Sigmoid colon (tissue), 7 donors: ENCODE data around the gene SBNO2. TPM values are rescaled to one million over a fixed set of nuclear protein-coding genes. Genes with fewer than 3 reads are reported as not detected.
"Not testable (repeated sequence)": the region's sequence is repeated elsewhere in the genome, so short reads cannot be mapped to it uniquely, and the experiment has no call there.

ENCODE experiments used
- DNase-seq: peaks from one replicate; pipeline ENCODE4 v3.0.0-alpha.2; 2019
- H3K27ac ChIP-seq, 4 donors: fragments of 200-600 bp; sonication (generic); one replicate each; pipeline ENCODE4 v1.5.1; 2016 to 2019; ENCODE audit warnings: mild to moderate bottlenecking in 1 of 4
- H3K27me3 ChIP-seq, 3 donors: fragments of 200-600 bp; sonication (generic); one replicate each; pipeline ENCODE4 v1.5.1; 2019; ENCODE audit warnings: mild to moderate bottlenecking in 1 of 3
- H3K36me3 ChIP-seq, 4 donors: fragments of 200-600 bp; sonication (generic); one replicate each; pipeline ENCODE4 v1.5.1; 2016 to 2019
- H3K4me1 ChIP-seq, 4 donors: fragments of 200-600 bp; sonication (generic); one replicate each; pipeline ENCODE4 v1.5.1; 2017 to 2019
- H3K4me3 ChIP-seq, 4 donors: fragments of 200-600 bp; sonication (generic); one replicate each; pipeline ENCODE4 v1.5.1; 2017 to 2019; ENCODE audit warnings: mild to moderate bottlenecking in 2 of 4, moderate library complexity in 1 of 4
- H3K9me3 ChIP-seq, 4 donors: fragments of 200-600 bp in 3 of 4; sonication (generic) in 3 of 4; one replicate each; pipeline versions ENCODE4 v1.5.1 to v1.6.1; 2013 to 2019
- CTCF ChIP-seq, 4 experiments: fragments of 450-650 bp in 3 of 4; fragments of 200-600 bp in 1 of 4; IDR thresholded peaks; one replicate each; pipeline ENCODE4 v1.5.1; 2016 to 2019; ENCODE audit warnings: antibody characterized with exemption in 4 of 4, mild to moderate bottlenecking in 3 of 4, moderate library complexity in 2 of 4
- EP300 ChIP-seq, 4 donors: sonication (generic); formaldehyde crosslinking; IDR thresholded peaks; one replicate each; pipeline ENCODE4 v1.6.1; 2017; ENCODE audit warnings: antibody characterized with exemption in 4 of 4
- POLR2A ChIP-seq, 2 donors: fragments of 450-650 bp; IDR thresholded peaks; one replicate each; pipeline ENCODE4 v1.6.1; 2016; ENCODE audit warnings: antibody characterized with exemption in 2 of 2, mild to moderate bottlenecking in 2 of 2, moderate library complexity in 2 of 2
- POLR2AphosphoS5 ChIP-seq, 4 donors: sonication (generic); formaldehyde crosslinking; IDR thresholded peaks; one replicate each; pipeline ENCODE4 v1.6.1; 2017; ENCODE audit warnings: antibody characterized with exemption in 4 of 4
- WGBS, 2 donors: extraction: QIAGEN DNeasy Blood & Tissue Kit; methylation state at CpG; one replicate each; pipeline ENCODE4 v1.1.7; 2013; 5-methylcytosine and 5-hydroxymethylcytosine counted together
- intact Hi-C: fragments of 100-400 bp; cut with DNase I; formaldehyde crosslinking; loops from one replicate; pipeline ENCODE4 v1.15.1; 2023
- polyA plus RNA-seq, 3 donors: library from polyadenylated mRNA; stranded (reverse); fragments of 200-250 nt; gene quantifications; one replicate each; pipeline ENCODE4 v1.2.3, GENCODE V29; 2013
- total RNA-seq, 4 donors: library from RNA; depleted of rRNA; stranded (reverse); fragments of >200 nt; gene quantifications; one replicate each; pipeline ENCODE4 v1.1.0, GENCODE V29; 2016
- donor health status: healthy with polysubstance abuse.
- donor health status: Bipolar disorder and iron deficiency.
- donor health status: healthy.

The SBNO2 gene
- total and polyA plus RNA-seq, 7 donors: 6.8 to 91.9 (median 14.8) TPM

DNA sequence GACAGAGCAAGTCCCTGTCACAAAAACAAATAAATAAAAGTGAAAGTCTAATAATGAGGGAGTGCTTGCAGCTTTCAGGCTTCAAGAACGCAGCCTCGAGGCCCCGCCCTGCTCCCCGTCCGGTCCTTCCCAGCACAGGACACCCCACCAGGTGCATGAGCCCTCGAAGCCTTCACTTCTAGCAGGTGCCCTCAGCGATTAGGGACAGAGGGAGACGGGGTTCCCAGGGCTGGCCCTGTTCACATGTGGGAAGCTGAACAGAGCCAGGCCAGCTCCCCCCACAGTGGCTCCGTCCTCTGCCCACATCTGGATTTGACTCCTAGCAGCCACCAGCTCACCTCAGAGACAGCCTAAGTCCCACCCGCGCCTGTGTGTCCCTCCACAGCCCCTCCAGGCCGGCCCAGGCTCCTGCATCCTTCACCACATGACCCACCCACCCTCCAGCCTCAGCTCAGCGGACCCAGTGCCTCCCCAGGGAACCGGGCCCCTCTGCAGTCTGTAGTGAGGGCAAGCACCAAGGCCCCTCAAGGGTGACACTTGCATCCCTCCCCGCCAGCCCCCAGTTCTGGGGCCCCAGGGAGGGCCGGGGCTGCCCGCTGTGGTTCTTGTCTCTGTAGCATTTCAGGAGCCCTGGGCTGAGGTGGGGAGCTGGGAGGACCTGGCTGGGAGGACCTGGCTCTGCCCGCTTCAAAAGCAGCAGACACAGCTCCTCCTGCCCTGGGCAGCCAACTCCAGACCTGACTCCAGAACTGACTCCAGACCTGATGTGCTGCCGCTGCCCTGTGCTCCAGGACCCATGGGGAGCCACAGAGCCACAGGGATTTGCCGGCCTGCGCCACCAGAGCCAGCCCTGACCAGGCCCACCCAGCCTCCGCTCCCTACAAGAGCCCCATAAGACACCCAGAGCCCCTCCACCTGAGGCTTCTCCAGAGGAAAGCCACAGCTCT is 43.0 kb downstream of the SBNO2 start:
- Histone ChIP-seq H3K27me3 (no peaks in the 10 kb centered on the region), H3K9me3 (no peaks in the 10 kb centered on the region), H3K27ac (peak overlapping the region; percentile 83 to 94 (median 90)), H3K36me3 (peaks cover 3 to 25% (median 14%) of the 10 kb centered on the region in 4 donors), H3K4me1 (peaks cover 0 to 70% (median 52%) of the 10 kb centered on the region in 4 donors), H3K4me3 (peak overlapping the region; percentile 53 to 68 (median 60))
- TF ChIP-seq POLR2AphosphoS5 (IDR thresholded peaks at IDR 0.05) (no peak), POLR2A (IDR thresholded peaks at IDR 0.05) (no peak)
- WGBS, 2 donors: 40 to 55% methylated on average over 22 of the region's 22 CpGs
- no peak for DNase-seq
- intact Hi-C loops: loop anchor here (5.0 kb wide), 2 partner anchors 41 to 61 kb away; partner anchors contain the start of gene SBNO2

- H3K27me3 ChIP-seq: no peaks in the 10 kb centered on the region
- H3K4me3 ChIP-seq: peak overlapping the region in 1 of 4 donors; percentile 66
- H3K9me3 ChIP-seq: no peaks in the 10 kb centered on the region
- peaks cover 0 to 59% (median 44%) of the 10 kb centered on the region in 4 donors for H3K4me1 ChIP-seq
- intact Hi-C loops: no loop called here
- no peak for DNase-seq
- peaks cover 3 to 35% (median 19%) of the 10 kb centered on the region in 4 donors for H3K36me3 ChIP-seq
- H3K27ac ChIP-seq: no peak overlapping the region
- WGBS, 2 donors: 94 to 95% methylated on average over 18 of the region's 18 CpGs
- no peak for TF ChIP-seq CTCF (IDR thresholded peaks at IDR 0.05)
- TF ChIP-seq POLR2A (IDR thresholded peaks at IDR 0.05): no peak
- TF ChIP-seq POLR2AphosphoS5 (IDR thresholded peaks at IDR 0.05): no peak
- no peak for TF ChIP-seq EP300 (IDR thresholded peaks at IDR 0.05)
Observed at GRCh38 chr19:1129535-1129934, 44.5 kb downstream of the SBNO2 start.

GRCh38 chr19:1129084-1129483 is 45.0 kb downstream of the SBNO2 start:
- H3K9me3 ChIP-seq, H3K27me3 ChIP-seq, intact Hi-C loops, H3K4me3 ChIP-seq, H3K27ac ChIP-seq, DNase-seq: not testable (repeated sequence)
- Histone ChIP-seq H3K36me3 (peaks cover 3 to 40% (median 21%) of the 10 kb centered on the region in 4 donors), H3K4me1 (peaks cover 0 to 63% (median 47%) of the 10 kb centered on the region in 4 donors)
- WGBS, 2 donors: 93% methylated on average over 7 of the region's 7 CpGs

DNA sequence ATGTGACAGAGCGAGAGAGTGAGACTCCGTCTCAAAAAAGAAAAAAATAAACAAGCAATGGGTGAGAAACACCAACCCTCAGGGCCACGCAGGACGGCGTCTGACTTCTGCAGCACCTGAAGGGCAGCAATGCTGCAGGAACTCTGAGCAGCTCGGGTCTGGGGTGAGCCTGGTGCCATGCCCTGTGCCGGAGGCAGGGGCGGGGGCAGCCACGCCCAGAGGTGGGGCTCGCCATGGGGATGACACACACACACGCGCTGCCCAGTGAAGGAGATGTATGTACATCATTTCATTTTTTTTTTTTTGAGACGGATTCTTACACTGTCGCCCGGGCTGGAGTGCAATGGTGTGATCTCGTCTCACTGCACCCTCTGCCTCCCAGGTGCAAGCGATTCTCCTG is 46.0 kb downstream of the SBNO2 start:
- Histone ChIP-seq H3K27ac (no peak overlapping the region), H3K4me1 (peaks cover 0 to 62% (median 44%) of the 10 kb centered on the region in 4 donors), H3K9me3 (no peaks in the 10 kb centered on the region), H3K36me3 (peaks cover 3 to 50% (median 28%) of the 10 kb centered on the region in 4 donors), H3K27me3 (no peaks in the 10 kb centered on the region), H3K4me3 (no peak overlapping the region)
- intact Hi-C loops: no loop called here
- DNase-seq: no peak
- 68 to 88% methylated on average over 17 of the region's 17 CpGs for WGBS, 2 donors
- TF ChIP-seq POLR2AphosphoS5 (IDR thresholded peaks at IDR 0.05) (no peak), CTCF (IDR thresholded peaks at IDR 0.05) (no peak), EP300 (IDR thresholded peaks at IDR 0.05) (no peak), POLR2A (IDR thresholded peaks at IDR 0.05) (no peak)

DNA sequence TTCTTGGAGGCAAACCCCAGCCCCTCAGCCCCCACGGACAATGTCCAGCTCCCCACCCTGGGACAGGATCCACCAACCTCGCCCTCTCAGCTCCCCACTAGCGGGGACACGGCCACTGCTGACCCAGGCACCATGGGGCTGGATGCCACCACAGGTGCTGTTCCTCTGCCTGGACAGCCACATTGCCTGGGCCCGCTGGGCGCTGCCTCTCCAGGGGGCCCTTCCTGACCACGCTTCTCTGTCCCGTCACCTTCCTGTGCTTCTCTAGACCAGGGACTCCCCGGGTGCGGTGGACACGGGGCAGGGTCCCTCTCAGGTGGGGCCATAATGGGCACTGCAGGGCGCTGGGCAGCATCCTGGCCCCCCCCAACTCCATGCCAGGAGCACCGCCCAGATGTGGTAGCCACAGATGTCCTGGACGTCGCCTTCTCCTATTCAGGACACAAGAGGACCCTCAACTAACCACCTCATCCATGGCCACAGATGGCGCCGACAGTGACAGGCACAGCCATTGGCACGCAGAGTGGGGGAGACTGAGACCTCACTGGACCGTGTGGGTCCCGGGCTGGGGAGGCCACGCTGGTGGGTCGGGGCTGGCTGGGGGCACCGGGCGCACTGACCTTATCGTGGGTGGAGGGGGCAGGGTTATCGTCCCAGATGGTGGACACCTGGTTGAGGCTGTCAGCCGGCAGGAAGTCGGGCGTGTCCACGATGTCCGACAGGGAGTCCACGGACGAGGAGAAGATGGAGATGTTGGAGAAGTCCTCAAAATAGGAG is 46.9 kb downstream of the SBNO2 start:
- no peak for TF ChIP-seq EP300 (IDR thresholded peaks at IDR 0.05)
- TF ChIP-seq CTCF (IDR thresholded peaks at IDR 0.05): no peak
- no peak for TF ChIP-seq POLR2AphosphoS5 (IDR thresholded peaks at IDR 0.05)
- TF ChIP-seq POLR2A (IDR thresholded peaks at IDR 0.05): no peak
- Histone ChIP-seq H3K9me3 (no peaks in the 10 kb centered on the region), H3K36me3 (peaks cover 11 to 59% (median 37%) of the 10 kb centered on the region in 4 donors), H3K27ac (no peak overlapping the region), H3K4me1 (peaks cover 0 to 54% (median 35%) of the 10 kb centered on the region in 4 donors), H3K27me3 (no peaks in the 10 kb centered on the region), H3K4me3 (no peak overlapping the region)
- no peak for DNase-seq
- WGBS, 2 donors: 93 to 94% methylated on average over 33 of the region's 33 CpGs
- intact Hi-C loops: no loop called here
